NCI-H2107 treated with DMSO at 0.1 percent for 48 hours (cell line): ENCODE measurements around the gene FAM32A.

Experiments used
- DNase-seq: peaks from one replicate; lab custom pipeline; 2025; ENCODE audit not compliant: unreplicated experiment; lab: John Stamatoyannopoulos, UW

The FAM32A gene

GRCh38 chr19:16201011-16201391 lies 15.8 kb downstream of the FAM32A start:
- no peak for DNase-seq

- DNase-seq, result peak; percentile 55
Measured at GRCh38 chr19:16202320-16203255, 17.4 kb downstream of the FAM32A start.

- DNase-seq, result peak; percentile 54
Measured at GRCh38 chr19:16203256-16204004, 18.2 kb downstream of the FAM32A start.

- no peak for DNase-seq
Measured at GRCh38 chr19:16204005-16204294, 18.7 kb downstream of the FAM32A start.

- no peak for DNase-seq
Measured at GRCh38 chr19:16205205-16206045, 20.2 kb downstream of the FAM32A start.

- DNase-seq, result no peak
Measured at GRCh38 chr19:16206046-16206605, 20.9 kb downstream of the FAM32A start.

- DNase-seq, result no peak
Measured at GRCh38 chr19:16206637-16207036, 21.4 kb downstream of the FAM32A start.

GRCh38 chr19:16207063-16207462 lies 21.9 kb downstream of the FAM32A start:
- no peak for DNase-seq

GRCh38 chr19:16207490-16208025 lies 22.3 kb downstream of the FAM32A start:
- no peak for DNase-seq

GRCh38 chr19:16208064-16208759 lies 23.0 kb downstream of the FAM32A start:
- DNase-seq, result no peak

- no peak for DNase-seq
Measured at GRCh38 chr19:16208847-16209665, 23.8 kb downstream of the FAM32A start.

- no peak for DNase-seq
Measured at GRCh38 chr19:16210168-16210567, 25.0 kb downstream of the FAM32A start.

GRCh38 chr19:16213076-16213475 lies 27.9 kb downstream of the FAM32A start:
- DNase-seq, result no peak

- DNase-seq, result peak; percentile 51
Measured at GRCh38 chr19:16216744-16217670, 31.8 kb downstream of the FAM32A start.

GRCh38 chr19:16217716-16218451 lies 32.7 kb downstream of the FAM32A start:
- no peak for DNase-seq

GRCh38 chr19:16218851-16219250 lies 33.6 kb downstream of the FAM32A start:
- no peak for DNase-seq

- no peak for DNase-seq
Measured at GRCh38 chr19:16222806-16223205, 37.6 kb downstream of the FAM32A start.

- no peak for DNase-seq
Measured at GRCh38 chr19:16223746-16224145, 38.5 kb downstream of the FAM32A start.
